ENCODE results near the gene RNPEPL1.

DNA sequence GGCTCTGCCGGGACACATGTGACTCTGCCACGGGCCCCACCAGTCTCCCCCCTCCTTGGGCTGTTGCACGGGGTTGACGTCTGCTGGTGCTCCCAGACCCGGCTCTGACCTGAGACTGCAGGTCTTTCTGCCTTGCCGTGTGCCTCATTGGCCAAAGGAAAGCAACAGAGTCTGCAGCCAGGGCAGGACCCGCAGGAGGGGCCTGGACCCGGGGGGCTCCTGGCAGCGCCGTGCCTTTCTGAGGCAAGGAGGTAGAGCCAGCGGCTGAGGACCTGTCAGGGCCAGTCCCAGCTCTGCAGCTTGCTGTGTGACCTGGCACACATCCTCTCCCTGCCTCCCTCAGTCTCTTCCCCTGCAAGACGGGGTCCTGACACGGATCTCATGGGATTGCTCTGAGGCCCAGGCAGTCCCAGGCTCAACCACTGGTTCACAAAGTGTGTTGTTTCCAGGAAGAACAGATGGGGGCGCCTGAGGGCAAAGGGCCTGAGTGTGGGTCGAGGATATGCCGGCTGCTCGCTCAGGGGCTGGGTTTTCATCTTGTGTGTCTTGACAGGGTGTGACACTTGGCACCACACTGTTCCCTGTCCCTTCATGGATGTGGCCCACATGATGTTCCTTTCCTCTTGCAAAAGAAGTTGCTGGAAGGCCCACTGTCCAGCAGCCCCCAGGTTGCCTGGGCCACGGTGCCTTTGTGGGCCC, 27.2 kb downstream of the RNPEPL1 start:
- TF ChIP-seq, protein P1, sequence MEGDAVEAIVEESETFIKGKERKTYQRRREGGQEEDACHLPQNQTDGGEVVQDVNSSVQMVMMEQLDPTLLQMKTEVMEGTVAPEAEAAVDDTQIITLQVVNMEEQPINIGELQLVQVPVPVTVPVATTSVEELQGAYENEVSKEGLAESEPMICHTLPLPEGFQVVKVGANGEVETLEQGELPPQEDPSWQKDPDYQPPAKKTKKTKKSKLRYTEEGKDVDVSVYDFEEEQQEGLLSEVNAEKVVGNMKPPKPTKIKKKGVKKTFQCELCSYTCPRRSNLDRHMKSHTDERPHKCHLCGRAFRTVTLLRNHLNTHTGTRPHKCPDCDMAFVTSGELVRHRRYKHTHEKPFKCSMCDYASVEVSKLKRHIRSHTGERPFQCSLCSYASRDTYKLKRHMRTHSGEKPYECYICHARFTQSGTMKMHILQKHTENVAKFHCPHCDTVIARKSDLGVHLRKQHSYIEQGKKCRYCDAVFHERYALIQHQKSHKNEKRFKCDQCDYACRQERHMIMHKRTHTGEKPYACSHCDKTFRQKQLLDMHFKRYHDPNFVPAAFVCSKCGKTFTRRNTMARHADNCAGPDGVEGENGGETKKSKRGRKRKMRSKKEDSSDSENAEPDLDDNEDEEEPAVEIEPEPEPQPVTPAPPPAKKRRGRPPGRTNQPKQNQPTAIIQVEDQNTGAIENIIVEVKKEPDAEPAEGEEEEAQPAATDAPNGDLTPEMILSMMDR (IDR thresholded peaks at IDR 0.05), result no peak
- TF ChIP-seq POLR2A (IDR thresholded peaks at IDR 0.05), result no peak

Data from lower leg skin (tissue), 3 donors.